ENCODE data around the gene GABRG3. TPM values are rescaled to one million over a fixed set of nuclear protein-coding genes. Genes with fewer than 3 reads are reported as not detected.

Gene GABRG3
- total RNA-seq, 4 donors from 2014 or later, result not detected

GRCh38 chr15:27482287-27482686, 511.3 kb downstream of the GABRG3 start:
- Histone ChIP-seq H3K36me3 (no peaks in the 10 kb centered on the region), H3K4me1 (peaks cover 0 to 4% (median 0%) of the 10 kb centered on the region in 4 donors), H3K4me3 (no peak overlapping the region), H3K27me3 (no peaks in the 10 kb centered on the region), H3K27ac (replicated peaks in 1 of 4) (no peak overlapping the region), H3K9me3 (no peaks in the 10 kb centered on the region)
- TF ChIP-seq POLR2AphosphoS5 (IDR thresholded peaks at IDR 0.05) (no peak), POLR2A (IDR thresholded peaks at IDR 0.05; ENCODE audit: low read depth) (no peak), CTCF (IDR thresholded peaks at IDR 0.05) (no peak), EP300 (IDR thresholded peaks at IDR 0.05) (no peak)
- DNase-seq (ENCODE audit: extremely low spot score), result no peak
- intact Hi-C loops (cut with DNase I), result no loop called here
- WGBS, result 95% methylated on average over 6 of the region's 6 CpGs

GRCh38 chr15:27483124-27483523, 512.1 kb downstream of the GABRG3 start:
- TF ChIP-seq POLR2A (IDR thresholded peaks at IDR 0.05; ENCODE audit: low read depth) (no peak), EP300 (IDR thresholded peaks at IDR 0.05) (no peak), CTCF (IDR thresholded peaks at IDR 0.05) (no peak), POLR2AphosphoS5 (IDR thresholded peaks at IDR 0.05) (no peak)
- H3K27ac ChIP-seq (replicated peaks in 1 of 4), result no peak overlapping the region
- intact Hi-C loops (cut with DNase I), result no loop called here
- H3K9me3 ChIP-seq, result no peaks in the 10 kb centered on the region
- H3K4me3 ChIP-seq, result no peak overlapping the region
- WGBS, result 79% methylated on average over 6 of the region's 6 CpGs
- no peaks in the 10 kb centered on the region for H3K27me3 ChIP-seq
- H3K36me3 ChIP-seq, result no peaks in the 10 kb centered on the region
- peaks cover 0 to 4% (median 0%) of the 10 kb centered on the region in 4 donors for H3K4me1 ChIP-seq
- no peak for DNase-seq (ENCODE audit: extremely low spot score)

- no peak for DNase-seq (ENCODE audit: extremely low spot score)
- WGBS, result 90% methylated on average over 3 of the region's 3 CpGs
- intact Hi-C loops (cut with DNase I), result no loop called here
- H3K9me3 ChIP-seq, result no peaks in the 10 kb centered on the region
- no peak overlapping the region for H3K27ac ChIP-seq (replicated peaks in 1 of 4)
- no peaks in the 10 kb centered on the region for H3K27me3 ChIP-seq
- no peaks in the 10 kb centered on the region for H3K36me3 ChIP-seq
- no peaks in the 10 kb centered on the region for H3K4me1 ChIP-seq
- no peak overlapping the region for H3K4me3 ChIP-seq
- TF ChIP-seq CTCF (IDR thresholded peaks at IDR 0.05), result no peak
- TF ChIP-seq EP300 (IDR thresholded peaks at IDR 0.05), result no peak
- no peak for TF ChIP-seq POLR2A (IDR thresholded peaks at IDR 0.05; ENCODE audit: low read depth)
- TF ChIP-seq POLR2AphosphoS5 (IDR thresholded peaks at IDR 0.05), result no peak
Observed at GRCh38 chr15:27485265-27485664, 514.3 kb downstream of the GABRG3 start.

- no peaks in the 10 kb centered on the region for H3K27me3 ChIP-seq
- no peaks in the 10 kb centered on the region for H3K4me1 ChIP-seq
- TF ChIP-seq EP300 (IDR thresholded peaks at IDR 0.05) (no peak), POLR2AphosphoS5 (IDR thresholded peaks at IDR 0.05) (no peak), CTCF (IDR thresholded peaks at IDR 0.05) (no peak), POLR2A (IDR thresholded peaks at IDR 0.05; ENCODE audit: low read depth) (no peak)
- no peak overlapping the region for H3K4me3 ChIP-seq
- no peaks in the 10 kb centered on the region for H3K36me3 ChIP-seq
- DNase-seq (ENCODE audit: extremely low spot score), result no peak
- WGBS, result 59% methylated on average over 6 of the region's 6 CpGs
- H3K27ac ChIP-seq (replicated peaks in 1 of 4), result no peak overlapping the region
- no peaks in the 10 kb centered on the region for H3K9me3 ChIP-seq
- intact Hi-C loops (cut with DNase I), result no loop called here
Observed at GRCh38 chr15:27486051-27486450, 515.1 kb downstream of the GABRG3 start.
